Measurements from ENCODE around the gene ATP11A.

The ATP11A gene

DNA sequence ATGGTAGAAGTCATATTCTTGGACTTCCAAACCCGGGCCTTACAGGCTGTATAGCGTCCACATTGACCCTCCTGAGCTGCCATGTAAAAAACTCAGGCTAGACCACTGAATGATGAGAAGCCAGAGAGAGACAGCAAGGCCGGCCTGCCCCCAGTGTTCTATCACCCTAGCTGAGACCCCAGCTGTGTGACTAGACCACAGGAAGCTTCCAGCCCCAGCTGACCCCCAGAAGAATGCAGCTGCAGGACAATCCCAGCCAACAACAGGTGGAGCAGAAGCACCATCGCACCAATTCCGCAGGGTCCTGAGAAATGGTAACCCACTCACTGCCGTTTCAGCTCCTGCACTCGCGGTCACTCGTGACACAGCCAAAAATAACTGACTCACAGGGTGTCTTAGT, 2.9 kb upstream of the ATP11A start:
- DNase-seq (ENCODE audit: low read depth): no peak
- TF ChIP-seq, protein P1, sequence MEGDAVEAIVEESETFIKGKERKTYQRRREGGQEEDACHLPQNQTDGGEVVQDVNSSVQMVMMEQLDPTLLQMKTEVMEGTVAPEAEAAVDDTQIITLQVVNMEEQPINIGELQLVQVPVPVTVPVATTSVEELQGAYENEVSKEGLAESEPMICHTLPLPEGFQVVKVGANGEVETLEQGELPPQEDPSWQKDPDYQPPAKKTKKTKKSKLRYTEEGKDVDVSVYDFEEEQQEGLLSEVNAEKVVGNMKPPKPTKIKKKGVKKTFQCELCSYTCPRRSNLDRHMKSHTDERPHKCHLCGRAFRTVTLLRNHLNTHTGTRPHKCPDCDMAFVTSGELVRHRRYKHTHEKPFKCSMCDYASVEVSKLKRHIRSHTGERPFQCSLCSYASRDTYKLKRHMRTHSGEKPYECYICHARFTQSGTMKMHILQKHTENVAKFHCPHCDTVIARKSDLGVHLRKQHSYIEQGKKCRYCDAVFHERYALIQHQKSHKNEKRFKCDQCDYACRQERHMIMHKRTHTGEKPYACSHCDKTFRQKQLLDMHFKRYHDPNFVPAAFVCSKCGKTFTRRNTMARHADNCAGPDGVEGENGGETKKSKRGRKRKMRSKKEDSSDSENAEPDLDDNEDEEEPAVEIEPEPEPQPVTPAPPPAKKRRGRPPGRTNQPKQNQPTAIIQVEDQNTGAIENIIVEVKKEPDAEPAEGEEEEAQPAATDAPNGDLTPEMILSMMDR (conservative IDR thresholded peaks at IDR 0.05; ENCODE audit: low read length): no peak
- H3K4me3 ChIP-seq (ENCODE audit: low read length): no peak overlapping the region

GRCh38 chr13:112687836-112688559, 1.8 kb upstream of the ATP11A start:
- H3K4me3 ChIP-seq (ENCODE audit: low read length): no peak overlapping the region
- no peak for DNase-seq (ENCODE audit: low read depth)
- TF ChIP-seq, protein P1 (conservative IDR thresholded peaks at IDR 0.05; ENCODE audit: low read length): no peak

DNA sequence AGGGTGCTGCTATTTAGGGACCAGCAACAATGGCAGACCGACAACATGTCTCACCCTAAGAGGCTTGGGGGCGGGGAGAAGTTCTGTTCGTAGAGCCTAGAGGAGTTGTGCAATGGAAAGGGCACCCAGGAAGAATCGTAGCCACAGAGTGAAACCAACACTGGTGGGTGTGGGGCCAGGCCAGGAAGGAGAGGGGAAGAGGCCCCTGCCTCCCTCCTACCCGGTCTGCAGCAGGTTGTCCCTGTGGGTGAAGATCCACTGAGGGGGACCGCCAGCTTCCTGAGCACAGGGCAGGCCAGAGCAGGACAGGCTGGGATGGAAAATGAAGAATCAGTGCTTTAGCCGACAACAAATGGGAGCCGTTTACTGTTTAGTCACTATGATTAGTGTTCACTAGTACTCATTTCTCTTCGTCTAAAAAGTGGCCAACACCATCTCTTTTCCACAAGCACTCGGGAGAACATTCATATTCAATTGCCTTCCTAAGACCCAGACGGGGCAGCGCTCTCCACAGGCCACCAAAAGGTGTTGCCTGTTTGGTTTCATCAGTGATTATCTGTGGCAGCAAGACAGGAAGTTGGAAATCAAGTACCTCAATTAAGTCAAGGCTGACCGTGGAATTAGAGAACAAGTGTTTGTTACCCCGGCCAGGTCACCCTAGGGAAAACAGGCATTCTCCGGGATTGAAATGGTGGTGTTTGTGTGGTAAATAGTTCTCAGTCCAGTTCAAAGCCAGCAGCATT, 1.1 kb upstream of the ATP11A start:
- DNase-seq (ENCODE audit: low read depth): peak; percentile 4
- TF ChIP-seq, protein P1 (conservative IDR thresholded peaks at IDR 0.05; ENCODE audit: low read length): no peak
- peak overlapping the region; percentile 72 for H3K4me3 ChIP-seq (ENCODE audit: low read length)

GRCh38 chr13:112690283-112690929, 568 bp downstream of the ATP11A start:
- peak overlapping the region; percentile 72 for H3K4me3 ChIP-seq (ENCODE audit: low read length)
- TF ChIP-seq, protein P1 (conservative IDR thresholded peaks at IDR 0.05; ENCODE audit: low read length): no peak
- DNase-seq (ENCODE audit: low read depth): peak; percentile 8

DNA sequence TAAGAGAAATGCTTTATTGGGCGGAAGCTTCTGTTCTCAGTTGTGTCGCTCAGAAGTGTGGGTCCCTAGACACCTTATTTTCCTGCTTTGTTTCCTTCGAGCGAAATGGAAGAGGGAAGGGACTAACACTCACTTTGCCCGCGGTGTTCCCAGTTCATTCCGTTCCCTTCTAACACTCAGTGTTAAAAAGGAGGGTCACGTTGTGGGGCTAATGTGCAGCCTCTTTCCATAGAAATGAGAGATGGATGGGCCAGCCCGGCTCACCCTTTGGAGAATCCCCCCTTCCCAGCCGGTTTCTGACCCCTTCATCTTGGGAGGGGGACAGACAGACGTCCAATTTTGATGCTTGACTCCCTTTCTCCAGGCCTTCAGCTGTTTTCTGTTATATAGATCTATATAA, 2.3 kb downstream of the ATP11A start:
- TF ChIP-seq, protein P1 (conservative IDR thresholded peaks at IDR 0.05; ENCODE audit: low read length): no peak
- DNase-seq (ENCODE audit: low read depth): no peak
- H3K4me3 ChIP-seq (ENCODE audit: low read length): no peak overlapping the region

- DNase-seq (ENCODE audit: low read depth): no peak
- H3K4me3 ChIP-seq (ENCODE audit: low read length): no peak overlapping the region
- TF ChIP-seq, protein P1 (conservative IDR thresholded peaks at IDR 0.05; ENCODE audit: low read length): no peak
Observed at GRCh38 chr13:112692586-112692985, 2.7 kb downstream of the ATP11A start.
